ENCODE measurements around the gene CD300A.

Gene CD300A

GRCh38 chr17:74472890-74473289 is 6.5 kb downstream of the CD300A start:
- DNase-seq (ENCODE audit: extremely low read depth, insufficient read length): no peak

GRCh38 chr17:74473294-74473693 is 6.9 kb downstream of the CD300A start:
- H3K27me3 ChIP-seq (replicated peaks; ENCODE audit: control insufficient read depth, insufficient read depth, low read length): no peaks in the 10 kb centered on the region
- TF ChIP-seq CTCF (IDR thresholded peaks at IDR 0.05; ENCODE audit: insufficient read depth, low read length, poor library complexity, severe bottlenecking): no peak
- H3K36me3 ChIP-seq (ENCODE audit: control insufficient read depth, insufficient read depth, low read length): peaks cover 28% of the 10 kb centered on the region
- no peak overlapping the region for H3K4me3 ChIP-seq (replicated peaks; ENCODE audit: low read depth, low read length)
- no peak for DNase-seq (ENCODE audit: extremely low read depth, insufficient read length)

More at GRCh38 chr17:74472890-74473289, 6.5 kb downstream of the CD300A start:
- H3K27me3 ChIP-seq (replicated peaks; ENCODE audit: control insufficient read depth, insufficient read depth, low read length): no peaks in the 10 kb centered on the region
- no peak for TF ChIP-seq CTCF (IDR thresholded peaks at IDR 0.05; ENCODE audit: insufficient read depth, low read length, poor library complexity, severe bottlenecking)
- H3K4me3 ChIP-seq (replicated peaks; ENCODE audit: low read depth, low read length): no peak overlapping the region
- peaks cover 28% of the 10 kb centered on the region for H3K36me3 ChIP-seq (ENCODE audit: control insufficient read depth, insufficient read depth, low read length)

GRCh38 chr17:74474043-74474792 is 7.8 kb downstream of the CD300A start:
- no peak for TF ChIP-seq CTCF (IDR thresholded peaks at IDR 0.05; ENCODE audit: insufficient read depth, low read length, poor library complexity, severe bottlenecking)
- H3K36me3 ChIP-seq (ENCODE audit: control insufficient read depth, insufficient read depth, low read length): peaks cover 29% of the 10 kb centered on the region
- no peak for DNase-seq (ENCODE audit: extremely low read depth, insufficient read length)
- no peaks in the 10 kb centered on the region for H3K27me3 ChIP-seq (replicated peaks; ENCODE audit: control insufficient read depth, insufficient read depth, low read length)
- H3K4me3 ChIP-seq (replicated peaks; ENCODE audit: low read depth, low read length): no peak overlapping the region

GRCh38 chr17:74475189-74475588 is 8.8 kb downstream of the CD300A start:
- H3K36me3 ChIP-seq (ENCODE audit: control insufficient read depth, insufficient read depth, low read length): peaks cover 36% of the 10 kb centered on the region
- no peak for DNase-seq (ENCODE audit: extremely low read depth, insufficient read length)
- TF ChIP-seq CTCF (IDR thresholded peaks at IDR 0.05; ENCODE audit: insufficient read depth, low read length, poor library complexity, severe bottlenecking): no peak
- no peak overlapping the region for H3K4me3 ChIP-seq (replicated peaks; ENCODE audit: low read depth, low read length)
- H3K27me3 ChIP-seq (replicated peaks; ENCODE audit: control insufficient read depth, insufficient read depth, low read length): no peaks in the 10 kb centered on the region

- H3K27me3 ChIP-seq (replicated peaks; ENCODE audit: control insufficient read depth, insufficient read depth, low read length): no peaks in the 10 kb centered on the region
- peaks cover 43% of the 10 kb centered on the region for H3K36me3 ChIP-seq (ENCODE audit: control insufficient read depth, insufficient read depth, low read length)
- H3K4me3 ChIP-seq (replicated peaks; ENCODE audit: low read depth, low read length): no peak overlapping the region
- no peak for TF ChIP-seq CTCF (IDR thresholded peaks at IDR 0.05; ENCODE audit: insufficient read depth, low read length, poor library complexity, severe bottlenecking)
- DNase-seq (ENCODE audit: extremely low read depth, insufficient read length): no peak
These were observed 11.0 kb downstream of the CD300A start for GRCh38 chr17:74477411-74477810.
